GM20000 (cell line): Measurements from ENCODE around the gene TMEM88.
"Not testable (repeated sequence)": the region's sequence is repeated elsewhere in the genome, so short reads cannot be mapped to it uniquely, and the experiment has no call there.

Experiments
- DNase-seq: peaks from one replicate; pipeline ENCODE4 v3.0.0; 2012; ENCODE audit warnings: low spot score
- TF ChIP-seq, protein P1 (sequence below): IDR thresholded peaks from 2 replicates; pipeline ENCODE4 v1.5.1; 2012; ENCODE audit warnings: mild to moderate bottlenecking, control low read depth; ENCODE audit errors: extremely low read depth, missing control alignments

Gene TMEM88

DNA sequence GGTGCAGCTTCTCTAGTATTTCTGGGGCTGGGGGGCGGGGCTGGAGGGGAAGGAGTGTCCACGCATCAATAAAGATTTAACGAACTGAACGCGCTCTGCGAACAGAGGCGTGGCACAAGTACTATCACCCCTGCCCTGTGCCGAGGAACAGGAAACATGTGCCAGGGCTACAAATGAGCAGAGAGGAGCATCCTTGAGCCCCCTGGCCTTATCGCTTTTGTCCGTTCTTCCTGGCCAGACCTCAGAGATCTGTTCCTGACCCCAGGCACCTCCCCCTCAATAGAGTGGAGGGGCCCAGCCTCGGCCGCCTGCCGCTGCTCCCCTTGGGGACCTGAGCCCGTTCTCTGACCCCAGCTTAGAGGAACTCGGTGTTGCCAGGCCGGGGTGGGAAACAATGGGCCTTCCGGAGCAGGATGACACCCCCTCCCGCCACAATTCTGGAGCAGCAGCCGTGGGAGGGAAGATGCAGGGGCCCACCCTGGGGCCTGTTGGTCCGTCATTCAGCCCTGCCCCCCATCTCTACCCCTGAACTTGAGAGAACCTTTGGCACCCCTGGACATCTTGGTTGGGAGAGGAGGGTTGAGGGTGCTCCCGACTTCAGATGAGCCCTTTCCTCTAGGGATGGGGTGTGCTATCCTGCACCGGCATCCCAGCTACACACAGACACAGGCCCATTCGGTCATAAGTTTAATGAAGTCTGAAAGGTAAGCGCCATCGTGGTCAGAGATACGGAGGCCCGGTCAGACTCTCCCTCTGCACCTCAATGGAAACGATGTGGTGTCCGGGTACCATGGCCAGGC, 1.3 kb downstream of the TMEM88 start:
- DNase-seq: no peak
- TF ChIP-seq, protein P1, sequence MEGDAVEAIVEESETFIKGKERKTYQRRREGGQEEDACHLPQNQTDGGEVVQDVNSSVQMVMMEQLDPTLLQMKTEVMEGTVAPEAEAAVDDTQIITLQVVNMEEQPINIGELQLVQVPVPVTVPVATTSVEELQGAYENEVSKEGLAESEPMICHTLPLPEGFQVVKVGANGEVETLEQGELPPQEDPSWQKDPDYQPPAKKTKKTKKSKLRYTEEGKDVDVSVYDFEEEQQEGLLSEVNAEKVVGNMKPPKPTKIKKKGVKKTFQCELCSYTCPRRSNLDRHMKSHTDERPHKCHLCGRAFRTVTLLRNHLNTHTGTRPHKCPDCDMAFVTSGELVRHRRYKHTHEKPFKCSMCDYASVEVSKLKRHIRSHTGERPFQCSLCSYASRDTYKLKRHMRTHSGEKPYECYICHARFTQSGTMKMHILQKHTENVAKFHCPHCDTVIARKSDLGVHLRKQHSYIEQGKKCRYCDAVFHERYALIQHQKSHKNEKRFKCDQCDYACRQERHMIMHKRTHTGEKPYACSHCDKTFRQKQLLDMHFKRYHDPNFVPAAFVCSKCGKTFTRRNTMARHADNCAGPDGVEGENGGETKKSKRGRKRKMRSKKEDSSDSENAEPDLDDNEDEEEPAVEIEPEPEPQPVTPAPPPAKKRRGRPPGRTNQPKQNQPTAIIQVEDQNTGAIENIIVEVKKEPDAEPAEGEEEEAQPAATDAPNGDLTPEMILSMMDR: no peak

DNA sequence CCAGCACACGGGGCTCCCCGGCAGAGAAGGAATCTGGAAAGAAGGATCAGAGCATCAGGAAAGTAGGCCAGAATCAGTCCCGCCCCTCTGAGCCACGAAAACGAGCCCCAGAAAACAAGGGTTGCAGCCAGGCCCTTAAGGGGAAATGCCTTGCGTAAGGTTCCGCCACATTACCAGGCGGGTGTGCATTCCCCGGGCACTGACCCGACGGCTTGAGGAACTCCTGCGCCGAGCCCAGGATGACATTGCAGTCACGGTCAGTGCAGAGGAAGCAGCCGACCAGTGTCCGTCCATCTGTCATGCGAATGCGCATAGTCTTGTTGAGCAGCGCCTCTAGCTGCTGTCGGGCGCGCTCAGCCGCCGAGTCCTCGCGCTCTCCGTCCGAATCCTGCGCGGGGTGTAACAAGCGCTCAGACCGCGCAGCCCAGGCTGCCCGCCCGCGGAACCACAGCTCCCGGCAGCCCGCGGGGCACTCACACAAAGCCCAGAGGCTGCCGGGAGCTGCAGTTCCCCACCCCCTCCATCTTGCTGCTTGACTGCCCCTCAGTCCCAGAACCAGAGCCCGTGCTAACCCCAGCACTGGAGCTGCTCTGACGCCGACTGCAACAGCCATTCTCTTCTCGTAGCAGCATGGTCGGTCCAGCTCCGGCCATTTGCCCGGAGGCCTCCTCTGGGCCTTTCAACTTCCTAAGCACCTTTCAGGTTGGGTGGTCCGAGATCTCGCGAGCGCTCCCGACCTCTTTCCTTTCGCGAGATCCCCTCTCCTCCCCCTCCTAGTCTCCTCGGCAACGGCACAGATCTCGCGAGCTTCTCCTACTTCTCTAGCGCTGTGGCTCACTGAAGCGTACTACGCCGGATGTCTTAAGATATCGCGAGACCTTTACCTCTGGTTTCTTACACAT, 2.2 kb downstream of the TMEM88 start, which contains the start of gene NAA38:
Gene NAA38 (minus strand): TSS at position 749 of the 902 bp plus-strand sequence. CDS start 96 bp downstream, at position 653.
- DNase-seq: peak; percentile 93
- TF ChIP-seq, protein P1: peak; percentile 38

DNA sequence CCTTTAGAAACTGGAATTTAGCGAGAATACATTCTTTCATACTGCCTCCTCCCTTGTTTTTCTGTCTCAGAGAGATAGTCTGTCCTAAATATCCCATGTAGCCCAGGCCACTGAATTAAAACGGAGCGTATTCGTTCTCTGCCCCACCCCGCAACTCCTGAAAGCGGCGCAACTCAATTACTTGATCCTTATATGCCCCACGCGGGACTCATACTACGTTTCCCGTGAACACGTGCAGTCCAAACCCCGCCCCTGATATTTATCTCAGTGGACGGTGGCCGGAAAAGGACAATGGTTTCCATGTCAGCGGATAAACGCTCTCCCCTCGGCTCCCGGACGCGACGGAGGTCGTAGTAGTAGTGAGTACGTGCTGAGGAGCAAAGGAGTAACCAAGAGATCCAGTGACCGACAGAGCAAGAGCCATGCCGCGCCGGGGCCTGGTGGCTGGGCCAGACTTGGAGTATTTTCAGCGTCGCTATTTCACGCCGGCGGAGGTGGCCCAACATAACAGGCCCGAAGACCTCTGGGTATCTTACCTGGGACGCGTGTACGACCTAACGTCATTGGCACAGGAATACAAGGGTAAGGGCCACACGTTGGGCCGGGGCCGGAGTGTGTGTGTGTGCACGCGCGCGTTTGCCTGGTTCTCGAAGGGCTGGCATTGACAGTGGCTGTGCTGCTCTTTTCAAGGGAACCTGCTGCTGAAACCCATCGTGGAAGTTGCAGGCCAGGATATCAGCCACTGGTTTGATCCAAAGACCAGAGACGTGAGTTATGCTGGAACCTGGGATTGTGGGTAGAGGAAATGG, 3.1 kb downstream of the TMEM88 start, which contains the start of gene CYB5D1:
Gene CYB5D1 (plus strand): TSS at position 291 of the 809 bp plus-strand sequence. CDS start 132 bp downstream, at position 423.
- TF ChIP-seq, protein P1: no peak

DNA sequence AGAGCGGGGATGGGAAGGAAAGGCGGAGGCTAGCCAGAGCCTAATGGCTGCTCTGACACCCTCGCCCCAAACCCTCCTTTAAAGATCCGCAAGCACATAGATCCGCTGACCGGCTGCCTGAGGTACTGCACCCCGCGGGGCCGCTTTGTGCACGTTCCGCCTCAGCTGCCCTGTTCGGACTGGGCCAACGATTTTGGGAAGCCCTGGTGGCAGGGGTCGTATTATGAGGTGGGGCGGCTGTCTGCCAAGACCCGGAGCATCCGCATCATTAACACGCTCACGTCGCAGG, 3.6 kb downstream of the TMEM88 start:
- DNase-seq: no peak
- TF ChIP-seq, protein P1: no peak

More for the DNA sequence above, 3.1 kb downstream of the TMEM88 start, which contains the start of gene CYB5D1:
- DNase-seq: peak; percentile 75

DNA sequence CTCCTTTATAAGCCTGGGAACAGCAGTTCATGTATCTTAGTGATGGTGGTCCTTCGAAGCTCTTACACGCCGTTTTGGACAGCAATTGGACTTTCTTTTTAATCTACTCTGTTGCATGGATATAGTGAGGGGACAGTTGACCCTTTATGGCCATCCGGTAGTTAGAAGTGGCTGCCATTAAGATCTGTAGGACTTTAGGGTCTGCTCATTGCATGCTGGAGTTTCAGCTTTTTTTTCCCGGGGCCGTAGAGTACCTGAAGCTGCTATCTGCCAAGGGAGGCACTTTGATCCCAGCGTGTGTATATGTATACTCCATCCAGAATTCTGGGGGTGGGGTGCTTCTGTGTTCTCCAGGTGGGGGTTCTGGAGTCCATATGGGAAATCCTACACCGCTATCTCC, 4.2 kb downstream of the TMEM88 start:
- TF ChIP-seq, protein P1: no peak
- DNase-seq: no peak

DNA sequence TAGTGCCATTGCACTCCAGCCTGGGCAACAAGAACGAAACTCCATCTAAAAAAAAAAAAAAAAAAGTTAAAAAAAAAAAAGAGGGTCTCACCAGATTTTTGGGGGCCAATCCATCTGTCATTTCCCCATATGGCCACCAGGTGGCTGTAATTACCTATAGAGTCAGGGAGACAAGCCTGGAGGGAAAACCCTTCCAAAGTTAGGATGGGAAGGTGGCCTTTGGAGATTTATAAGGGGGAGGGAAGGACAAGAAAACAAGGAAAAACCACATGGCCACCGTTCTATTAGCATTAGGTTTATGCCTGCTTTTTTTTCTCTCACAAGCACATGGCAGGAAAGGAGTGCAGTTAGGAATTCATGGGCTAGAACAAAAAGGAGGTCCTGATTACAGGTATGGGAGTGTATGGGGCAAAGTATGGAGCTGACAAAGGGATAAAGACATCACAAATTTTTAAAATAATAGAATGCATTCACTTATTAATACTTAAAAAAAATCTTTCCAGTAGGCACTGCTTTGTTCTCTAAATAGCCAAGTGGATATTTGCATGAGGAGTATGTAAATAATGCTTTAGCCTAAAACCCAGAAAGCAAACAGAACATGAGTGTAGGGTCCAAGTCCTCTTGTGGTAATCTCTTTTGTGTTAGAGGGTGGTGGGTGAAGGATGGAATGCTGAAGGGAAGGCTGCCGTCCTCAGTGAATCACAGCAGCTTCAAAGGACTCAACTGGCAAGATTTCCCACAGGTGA, 8.0 kb downstream of the TMEM88 start:
- TF ChIP-seq, protein P1: peak; percentile 68
- no peak for DNase-seq

DNA sequence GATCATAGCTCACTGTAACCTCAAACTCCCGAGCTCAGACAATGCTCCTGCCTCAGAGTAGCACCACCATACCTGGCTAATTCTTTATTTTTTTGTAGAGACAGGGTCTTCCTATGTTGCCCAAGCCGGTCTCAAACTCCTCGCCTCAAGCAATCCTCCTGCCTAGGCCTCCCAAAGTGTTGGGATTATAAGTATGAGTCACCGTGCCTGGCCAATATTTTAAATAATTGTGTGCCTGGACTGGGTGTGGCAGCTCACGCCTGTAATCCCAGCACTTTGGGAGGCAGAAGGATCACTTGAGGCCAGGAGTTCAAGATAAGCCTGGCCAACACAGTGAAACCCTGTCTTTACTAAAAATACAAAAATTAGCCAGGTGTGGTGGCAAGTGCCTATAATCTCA, 9.5 kb downstream of the TMEM88 start:
- DNase-seq: not testable (repeated sequence)
